ENCODE measurements around the gene ARHGEF10L.
"Not testable (repeated sequence)": the region's sequence is repeated elsewhere in the genome, so short reads cannot be mapped to it uniquely, and the experiment has no call there.

Gene ARHGEF10L

GRCh38 chr1:17539477-17540254, at the start of gene ARHGEF10L:
ARHGEF10L (plus strand) TSS chr1:17539698; CDS start chr1:17580596, 40,898 bp downstream.
- DNase-seq (ENCODE audit: low read depth): no peak

- not testable (repeated sequence) for DNase-seq (ENCODE audit: low read depth)
Measured at GRCh38 chr1:17489768-17490417, 49.6 kb upstream of the ARHGEF10L start.

- DNase-seq (ENCODE audit: low read depth): not testable (repeated sequence)
Measured at GRCh38 chr1:17490667-17491066, 48.8 kb upstream of the ARHGEF10L start.

GRCh38 chr1:17494114-17494729, 45.3 kb upstream of the ARHGEF10L start:
- DNase-seq (ENCODE audit: low read depth): peak; percentile 42

GRCh38 chr1:17496419-17496818, 43.1 kb upstream of the ARHGEF10L start:
- DNase-seq (ENCODE audit: low read depth): no peak

- no peak for DNase-seq (ENCODE audit: low read depth)
Measured at GRCh38 chr1:17498214-17498613, 41.3 kb upstream of the ARHGEF10L start.

GRCh38 chr1:17502326-17502778, 37.1 kb upstream of the ARHGEF10L start:
- no peak for DNase-seq (ENCODE audit: low read depth)

- no peak for DNase-seq (ENCODE audit: low read depth)
Measured at GRCh38 chr1:17503146-17503545, 36.4 kb upstream of the ARHGEF10L start.

GRCh38 chr1:17507200-17507599, 32.3 kb upstream of the ARHGEF10L start:
- DNase-seq (ENCODE audit: low read depth): not testable (repeated sequence)

GRCh38 chr1:17507915-17508314, 31.6 kb upstream of the ARHGEF10L start:
- DNase-seq (ENCODE audit: low read depth): no peak

- DNase-seq (ENCODE audit: low read depth): no peak
Measured at GRCh38 chr1:17509363-17509762, 30.1 kb upstream of the ARHGEF10L start.

- DNase-seq (ENCODE audit: low read depth): no peak
Measured at GRCh38 chr1:17510138-17510537, 29.4 kb upstream of the ARHGEF10L start.

- no peak for DNase-seq (ENCODE audit: low read depth)
Measured at GRCh38 chr1:17511188-17511587, 28.3 kb upstream of the ARHGEF10L start.

GRCh38 chr1:17513131-17513530, 26.4 kb upstream of the ARHGEF10L start:
- DNase-seq (ENCODE audit: low read depth): no peak

GRCh38 chr1:17514776-17515175, 24.7 kb upstream of the ARHGEF10L start:
- DNase-seq (ENCODE audit: low read depth): no peak

- no peak for DNase-seq (ENCODE audit: low read depth)
Measured at GRCh38 chr1:17515902-17516301, 23.6 kb upstream of the ARHGEF10L start.

GRCh38 chr1:17516303-17517214, 22.9 kb upstream of the ARHGEF10L start:
- DNase-seq (ENCODE audit: low read depth): no peak

- no peak for DNase-seq (ENCODE audit: low read depth)
Measured at GRCh38 chr1:17520041-17520440, 19.5 kb upstream of the ARHGEF10L start.

- no peak for DNase-seq (ENCODE audit: low read depth)
Measured at GRCh38 chr1:17520473-17521319, 18.8 kb upstream of the ARHGEF10L start.

GRCh38 chr1:17521946-17522612, 17.4 kb upstream of the ARHGEF10L start:
- DNase-seq (ENCODE audit: low read depth): no peak
